GM18870 (cell line): Measurements from ENCODE around the gene OMG.
"Not testable (repeated sequence)": the region's sequence is repeated elsewhere in the genome, so short reads cannot be mapped to it uniquely, and the experiment has no call there.

ENCODE experiments used
- ATAC-seq: cut with Tn5 transposase; IDR thresholded peaks from one replicate; pipeline ENCODE4 v1.9.1; 2021; ENCODE audit warnings: moderate library complexity; ENCODE audit not compliant: unreplicated experiment

OMG gene

DNA sequence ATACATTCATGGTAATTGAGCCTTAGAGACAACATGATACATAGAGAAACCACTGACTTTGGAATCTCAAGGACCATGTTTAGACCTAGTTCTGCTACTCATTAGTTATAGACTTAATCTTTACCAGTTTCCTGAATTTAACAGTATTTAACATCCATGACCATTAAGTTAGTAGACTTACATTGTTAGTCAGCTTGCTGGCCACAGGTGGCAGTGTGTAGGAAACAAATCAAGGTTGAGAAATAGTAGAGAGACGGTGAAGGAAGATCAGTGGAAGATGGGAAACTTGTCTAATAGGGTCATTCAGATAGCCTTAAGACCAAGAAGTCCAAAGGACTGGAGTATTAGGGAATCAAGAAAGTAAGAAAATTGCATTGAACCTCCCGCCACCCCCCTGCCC, 31.0 kb downstream of the OMG start:
- no peak for ATAC-seq

DNA sequence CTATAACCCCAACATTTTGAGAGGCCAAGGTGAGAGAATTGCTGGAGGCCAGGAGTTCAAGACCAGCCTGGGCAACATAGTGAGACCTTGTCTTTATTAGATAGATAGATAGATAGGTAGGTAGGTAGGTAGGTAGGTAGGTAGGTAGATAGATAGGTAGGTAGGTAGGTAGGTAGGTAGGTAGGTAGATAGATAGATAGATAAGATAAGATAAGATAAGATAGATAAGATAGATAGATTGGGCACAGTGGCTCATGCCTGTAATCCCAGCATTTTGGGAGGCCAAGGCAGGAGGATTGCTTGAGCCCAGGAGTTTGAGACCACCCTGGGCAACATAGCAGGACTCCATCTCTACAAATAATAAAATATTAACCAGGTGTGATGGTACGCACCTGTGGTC, 34.1 kb downstream of the OMG start:
- ATAC-seq, result not testable (repeated sequence)

DNA sequence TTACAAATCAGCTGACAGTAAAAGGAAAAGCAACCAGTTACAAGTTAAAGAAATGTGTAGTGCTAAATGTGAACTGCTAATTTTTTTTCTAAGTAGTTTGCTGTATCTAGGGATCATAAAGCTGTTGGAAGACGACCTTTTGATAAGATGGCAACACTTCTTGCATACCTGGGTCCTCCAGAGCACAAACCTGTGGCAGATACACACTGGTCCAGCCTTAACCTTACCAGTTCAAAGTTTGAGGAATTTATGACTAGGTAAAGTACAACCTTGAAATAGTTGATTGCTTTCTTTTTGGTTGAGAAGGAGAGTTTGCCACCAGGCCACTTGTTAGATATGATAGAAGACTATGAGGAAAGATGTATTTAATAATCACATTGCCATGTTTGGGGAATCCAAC, 35.4 kb downstream of the OMG start:
- ATAC-seq, result no peak

DNA sequence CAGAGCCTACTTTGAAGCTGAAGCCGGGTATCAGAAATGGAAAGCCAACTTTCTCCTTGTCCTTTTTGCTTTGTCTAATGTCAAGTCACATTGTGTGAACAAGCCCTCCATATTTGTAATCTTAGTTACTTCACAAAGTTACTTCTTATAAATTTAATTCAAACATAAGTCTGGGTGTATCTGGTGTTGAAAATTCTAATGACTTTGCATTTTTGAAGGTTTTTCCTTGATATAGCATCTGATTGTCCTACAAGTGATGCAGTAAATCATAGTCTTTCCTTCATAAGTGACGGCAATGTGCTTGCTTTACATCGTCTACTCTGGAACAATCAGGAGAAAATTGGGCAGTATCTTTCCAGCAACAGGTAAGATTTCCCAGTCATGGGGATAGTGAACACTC, 36.9 kb downstream of the OMG start:
- no peak for ATAC-seq

DNA sequence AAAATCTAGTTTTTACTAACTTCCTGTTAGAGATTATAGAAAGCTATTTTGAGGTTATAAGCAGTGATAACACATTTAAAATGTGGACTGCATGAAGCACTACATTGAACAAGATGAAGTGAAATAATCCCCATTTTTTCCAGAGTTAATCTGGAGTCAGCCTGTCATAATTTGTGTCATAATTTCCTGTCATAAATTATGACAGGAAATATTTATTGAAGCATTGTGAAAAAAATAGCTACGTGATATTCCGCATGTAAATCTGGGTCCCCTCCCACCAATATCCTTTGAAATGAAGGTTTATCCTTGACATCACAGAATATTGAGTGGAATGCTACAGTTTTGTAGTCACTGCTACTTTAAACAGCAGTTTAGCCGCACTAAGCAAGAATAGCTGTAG, 40.1 kb downstream of the OMG start:
- no peak for ATAC-seq

DNA sequence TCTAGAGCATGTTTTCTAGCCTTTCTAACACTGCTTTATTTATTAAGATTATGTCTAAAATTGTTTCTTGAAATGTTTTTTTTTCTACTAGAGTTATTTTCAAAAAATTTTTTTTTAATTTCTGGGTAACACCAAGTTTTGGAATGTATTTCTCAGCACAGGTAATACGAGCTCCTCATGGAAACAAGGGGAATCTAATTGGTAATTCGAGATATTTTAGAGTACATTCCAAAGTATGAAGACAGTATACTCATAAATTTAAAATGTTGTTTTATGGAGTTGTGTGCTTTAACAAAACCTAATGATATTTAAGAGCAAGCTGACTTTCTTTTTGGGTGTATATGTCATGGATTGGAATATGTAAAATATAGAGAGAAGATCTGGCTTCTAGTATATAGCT, 42.4 kb downstream of the OMG start:
- ATAC-seq, result no peak

DNA sequence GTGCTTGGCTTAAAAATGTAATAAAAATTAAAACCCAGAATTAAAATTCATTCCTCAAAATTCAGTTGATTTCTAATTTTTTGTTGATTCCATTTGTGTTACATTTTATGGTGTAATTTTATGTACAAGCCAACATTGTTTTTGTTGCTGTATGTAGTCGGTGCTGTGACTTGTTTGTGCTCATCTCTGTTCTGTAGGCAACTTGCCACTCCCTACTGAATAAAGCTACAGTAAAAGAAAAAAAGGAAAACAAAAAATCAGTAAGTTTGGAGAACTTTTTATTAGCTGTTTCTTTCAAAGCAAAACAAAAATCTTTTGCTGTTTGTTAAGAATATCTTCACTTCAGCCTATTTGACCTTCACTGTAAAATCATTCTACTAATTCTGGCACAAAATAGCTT, 44.3 kb downstream of the OMG start:
- ATAC-seq, result no peak

DNA sequence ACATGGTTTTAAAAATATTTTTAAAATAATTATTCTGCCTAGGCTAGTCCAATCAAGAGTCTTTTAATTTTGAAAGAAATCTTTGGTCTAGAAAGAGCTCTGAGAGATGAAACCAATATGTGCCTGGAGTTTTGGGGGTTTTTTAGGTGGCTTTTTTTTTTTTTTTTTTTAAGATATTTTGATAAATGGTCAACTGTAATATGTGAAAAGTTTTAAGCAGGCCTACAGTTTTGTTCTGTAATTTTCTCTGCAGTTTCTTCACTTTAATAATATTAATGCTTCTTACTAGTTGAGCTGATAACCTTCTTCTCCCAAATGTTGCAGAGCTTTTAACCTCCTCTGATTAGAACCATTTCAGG, 45.1 kb downstream of the OMG start:
- ATAC-seq, result no peak

DNA sequence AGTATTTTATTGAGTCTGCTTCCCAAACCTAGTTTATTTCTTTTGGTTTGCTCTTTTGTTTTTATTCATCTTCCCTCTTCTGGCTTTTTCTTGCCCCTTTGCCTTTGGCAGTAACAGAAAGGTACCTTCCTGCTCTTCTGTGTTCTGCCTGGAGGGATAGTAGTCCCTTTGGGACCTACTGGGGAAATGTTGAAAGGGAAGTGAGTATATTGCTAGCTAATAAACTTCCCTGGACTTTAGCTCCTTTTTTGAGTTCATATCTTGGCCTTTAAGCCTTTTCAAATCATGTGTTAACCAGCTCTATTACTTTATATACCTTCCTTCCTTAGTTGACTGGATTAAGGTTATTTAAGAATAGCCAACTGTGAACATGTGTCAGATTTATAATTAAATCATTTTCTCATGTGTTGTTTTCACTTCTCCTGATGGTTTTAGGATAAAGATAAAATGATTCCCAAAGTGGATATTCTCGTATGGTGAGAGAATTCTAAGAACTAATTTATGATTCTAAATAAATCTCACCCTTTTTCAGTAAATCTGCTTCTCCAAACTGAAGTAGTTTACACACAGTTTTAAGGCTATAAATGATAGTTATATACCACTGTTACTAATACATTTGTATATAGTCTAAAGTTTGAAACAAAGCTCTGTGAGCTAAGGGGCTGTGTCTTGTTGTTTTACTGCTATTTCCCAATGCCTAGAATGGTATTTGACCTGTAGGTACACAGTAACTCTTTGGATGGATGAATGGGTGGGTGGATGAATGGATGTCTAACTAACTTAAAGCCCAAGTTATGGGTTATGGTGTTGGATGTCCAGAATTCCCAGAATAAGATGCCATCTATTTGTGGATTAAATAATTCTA, 45.7 kb downstream of the OMG start:
- ATAC-seq, result no peak

DNA sequence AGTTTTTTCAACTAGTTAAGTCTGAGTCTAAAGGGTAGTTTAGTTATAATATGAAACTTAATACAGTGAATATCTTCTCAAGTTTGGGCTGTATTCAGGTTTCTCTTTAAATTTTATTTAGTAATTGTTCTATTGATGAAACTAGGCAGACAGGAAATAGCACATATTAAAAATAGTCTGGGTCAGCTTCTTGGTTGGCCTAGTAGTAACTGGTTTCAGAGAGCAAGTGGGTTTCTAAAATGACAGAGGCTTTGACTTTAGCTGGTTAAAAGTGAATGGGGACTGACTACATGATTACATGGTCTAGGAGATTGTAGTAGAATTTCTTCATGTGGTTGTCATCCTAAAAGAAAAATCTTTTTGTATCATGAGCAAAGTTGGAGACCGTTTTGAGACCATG, 46.8 kb downstream of the OMG start:
- no peak for ATAC-seq

DNA sequence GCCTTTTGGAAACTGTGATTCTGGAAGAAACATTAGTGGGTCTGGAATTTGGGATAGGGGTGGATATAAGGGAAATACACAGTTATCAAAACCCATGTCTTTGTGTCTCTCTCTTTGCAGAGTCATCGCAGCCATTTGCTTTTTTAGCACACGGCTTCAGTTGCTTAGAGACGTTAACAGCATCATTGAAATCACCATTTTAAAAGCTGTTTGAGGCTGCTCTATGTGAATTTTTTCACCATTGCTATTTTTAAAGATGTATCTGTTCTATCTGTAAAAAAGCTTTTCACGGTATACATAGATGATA, 47.3 kb downstream of the OMG start:
- ATAC-seq, result no peak

DNA sequence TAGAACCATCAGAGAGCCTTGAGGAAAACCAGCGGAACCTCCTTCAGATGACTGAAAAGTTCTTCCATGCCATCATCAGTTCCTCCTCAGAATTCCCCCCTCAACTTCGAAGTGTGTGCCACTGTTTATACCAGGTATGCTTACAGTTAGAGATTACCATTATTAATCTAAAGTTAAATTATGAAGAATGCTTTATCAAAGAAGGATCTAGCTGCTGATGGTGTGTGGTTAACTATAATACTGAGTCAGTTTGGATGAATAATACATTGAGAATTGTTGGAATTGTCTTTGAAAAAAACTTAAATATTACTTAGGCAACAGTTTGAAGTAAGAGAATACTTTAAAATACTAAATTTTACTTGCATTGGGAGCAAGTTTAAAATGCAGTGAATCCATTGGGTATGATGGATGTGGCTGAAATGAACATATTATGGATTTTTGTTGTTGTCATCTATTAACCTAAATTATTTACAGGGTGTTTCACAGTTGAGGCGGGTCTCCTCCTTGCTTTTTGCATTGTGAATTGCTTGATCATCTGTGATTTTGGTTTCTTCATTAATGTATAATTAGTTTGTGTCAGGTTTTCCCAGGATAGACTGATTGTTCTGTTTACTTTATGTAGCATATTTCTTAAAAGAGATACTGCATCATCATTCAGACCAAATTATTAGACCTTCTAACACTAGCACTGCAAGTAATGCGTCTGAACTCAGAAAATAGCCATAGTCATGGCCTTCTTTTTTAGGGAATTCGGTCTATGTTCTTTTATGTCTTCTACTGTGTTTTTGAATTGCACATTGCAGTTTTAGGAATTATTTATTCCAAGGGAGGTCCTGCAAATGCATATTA, 47.8 kb downstream of the OMG start:
- no peak for ATAC-seq
